OCI-LY1 (cell line): ENCODE data around the gene CACNA2D3.

Experiments used
- H2AFZ ChIP-seq: fragments of 200-600 bp; sonication (generic), shearing (Covaris generic); 2 replicates; pipeline ENCODE4 v1.6.0; 2014; ENCODE audit warnings: antibody characterized with exemption, mild to moderate bottlenecking, low read length
- H3F3A ChIP-seq: fragments of 200-600 bp; sonication (generic), shearing (Covaris generic); 2 replicates; pipeline ENCODE4 v1.6.0; 2014; ENCODE audit warnings: mild to moderate bottlenecking, antibody characterized with exemption, low read length, moderate library complexity; ENCODE audit not compliant: insufficient read depth
- H3K27ac ChIP-seq: fragments of 200-600 bp; sonication (generic); 2 replicates; pipeline ENCODE4 v1.5.1; 2014; ENCODE audit warnings: low read length, mixed run types, mild to moderate bottlenecking, low read depth; ENCODE audit not compliant: poor library complexity, severe bottlenecking
- H3K27me3 ChIP-seq: fragments of 200-600 bp; sonication (generic); 2 replicates; pipeline ENCODE4 v1.6.0; 2014; ENCODE audit warnings: antibody characterized with exemption, mild to moderate bottlenecking, low read length, moderate library complexity; ENCODE audit not compliant: insufficient read depth
- H3K36me3 ChIP-seq: fragments of 200-600 bp; sonication (generic); 2 replicates; pipeline ENCODE4 v1.6.1; 2014; ENCODE audit warnings: mild to moderate bottlenecking, antibody characterized with exemption, low read length, moderate library complexity, mixed read lengths; ENCODE audit not compliant: insufficient read depth
- H3K4me1 ChIP-seq: fragments of 200-600 bp; sonication (generic); 2 replicates; pipeline ENCODE4 v1.5.1; 2014; ENCODE audit warnings: mild to moderate bottlenecking, low read length, moderate library complexity; ENCODE audit not compliant: insufficient read depth, severe bottlenecking
- H3K4me2 ChIP-seq: fragments of 200-600 bp; sonication (generic), shearing (Covaris generic); 2 replicates; pipeline ENCODE4 v1.6.1; 2014; ENCODE audit warnings: low read length
- H3K4me3 ChIP-seq: fragments of 200-600 bp; sonication (generic); 2 replicates; pipeline ENCODE4 v1.5.1; 2014; ENCODE audit warnings: low read length, low read depth, mild to moderate bottlenecking, mixed read lengths; ENCODE audit not compliant: poor library complexity, severe bottlenecking
- H3K79me2 ChIP-seq: fragments of 200-600 bp; shearing (Covaris generic); 2 replicates; pipeline ENCODE4 v1.6.1; 2016; ENCODE audit warnings: mixed run types, low read length, mixed read lengths; ENCODE audit not compliant: insufficient read depth
- H3K9ac ChIP-seq: fragments of 200-600 bp; sonication (generic), shearing (Covaris generic); 2 replicates; pipeline ENCODE4 v1.6.1; 2014; ENCODE audit warnings: mild to moderate bottlenecking, low read length, mixed read lengths
- H3K9me2 ChIP-seq: fragments of 200-600 bp; sonication (generic), shearing (Covaris generic); 2 replicates; pipeline ENCODE4 v1.6.1; 2014; ENCODE audit warnings: low read depth, mild to moderate bottlenecking, low read length, mixed read lengths
- H3K9me3 ChIP-seq: fragments of 200-600 bp; shearing (Covaris generic); 2 replicates; pipeline ENCODE4 v1.6.1; 2014; ENCODE audit warnings: low read length, mixed read lengths
- H4K20me1 ChIP-seq: fragments of 200-600 bp; sonication (generic), shearing (Covaris generic); 2 replicates; pipeline ENCODE4 v1.6.0; 2016; ENCODE audit warnings: mild to moderate bottlenecking, low read length; ENCODE audit not compliant: insufficient read depth
- CTCF ChIP-seq: fragments of 200-600 bp; sonication (generic), shearing (Covaris generic); IDR thresholded peaks from 2 replicates; pipeline ENCODE4 v1.5.1; 2017; ENCODE audit warnings: mild to moderate bottlenecking, antibody characterized with exemption, low read length, moderate library complexity, mixed read lengths
- EZH2 ChIP-seq: fragments of 200-600 bp; sonication (generic), shearing (Covaris generic); IDR thresholded peaks from 2 replicates; pipeline ENCODE4 v1.8.0; 2017; ENCODE audit warnings: borderline replicate concordance, mixed run types, mild to moderate bottlenecking, antibody characterized with exemption, low read length, moderate library complexity, mixed read lengths

The CACNA2D3 gene

DNA sequence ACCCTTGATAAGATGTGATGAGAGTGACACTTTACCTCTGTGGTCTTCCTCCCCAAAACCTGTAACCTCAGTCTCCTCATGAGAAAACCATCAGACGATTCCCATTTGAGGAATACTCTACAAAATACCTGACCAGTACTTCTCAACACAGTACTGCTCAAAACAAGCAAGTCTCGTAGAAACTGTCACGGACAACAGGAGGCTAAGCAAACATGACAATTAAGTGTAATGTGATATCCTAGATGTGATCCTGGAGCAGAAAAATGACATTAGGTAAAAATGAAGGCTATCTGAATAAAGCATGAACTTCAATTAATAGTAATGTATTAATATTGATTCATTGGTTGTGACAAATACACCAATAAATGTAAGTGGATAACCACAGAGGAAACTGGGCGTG, 113.6 kb downstream of the CACNA2D3 start:
- no peaks in the 10 kb centered on the region for H3K27me3 ChIP-seq
- no peaks in the 10 kb centered on the region for H3K79me2 ChIP-seq
- no peaks in the 10 kb centered on the region for H3K4me1 ChIP-seq
- H4K20me1 ChIP-seq, result no peaks in the 10 kb centered on the region
- H3K9me3 ChIP-seq, result no peaks in the 10 kb centered on the region
- no peak overlapping the region for H3K27ac ChIP-seq
- no peak overlapping the region for H3K4me3 ChIP-seq
- no peaks in the 10 kb centered on the region for H3K36me3 ChIP-seq
- H2AFZ ChIP-seq, result no peak overlapping the region
- TF ChIP-seq CTCF (no peak), EZH2 (no peak)
- H3F3A ChIP-seq, result no peaks in the 10 kb centered on the region
- H3K9ac ChIP-seq, result no peak overlapping the region
- H3K9me2 ChIP-seq, result no peaks in the 10 kb centered on the region
- no peak overlapping the region for H3K4me2 ChIP-seq

GRCh38 chr3:54237109-54237508, 114.8 kb downstream of the CACNA2D3 start:
- H2AFZ ChIP-seq, result no peak overlapping the region
- no peaks in the 10 kb centered on the region for H3F3A ChIP-seq
- H3K4me3 ChIP-seq, result no peak overlapping the region
- H3K9me2 ChIP-seq, result no peaks in the 10 kb centered on the region
- H3K27ac ChIP-seq, result no peak overlapping the region
- no peaks in the 10 kb centered on the region for H3K9me3 ChIP-seq
- no peaks in the 10 kb centered on the region for H3K79me2 ChIP-seq
- H3K4me1 ChIP-seq, result no peaks in the 10 kb centered on the region
- no peak overlapping the region for H3K9ac ChIP-seq
- no peaks in the 10 kb centered on the region for H4K20me1 ChIP-seq
- no peak overlapping the region for H3K4me2 ChIP-seq
- TF ChIP-seq EZH2 (no peak), CTCF (no peak)
- H3K36me3 ChIP-seq, result no peaks in the 10 kb centered on the region
- no peaks in the 10 kb centered on the region for H3K27me3 ChIP-seq

DNA sequence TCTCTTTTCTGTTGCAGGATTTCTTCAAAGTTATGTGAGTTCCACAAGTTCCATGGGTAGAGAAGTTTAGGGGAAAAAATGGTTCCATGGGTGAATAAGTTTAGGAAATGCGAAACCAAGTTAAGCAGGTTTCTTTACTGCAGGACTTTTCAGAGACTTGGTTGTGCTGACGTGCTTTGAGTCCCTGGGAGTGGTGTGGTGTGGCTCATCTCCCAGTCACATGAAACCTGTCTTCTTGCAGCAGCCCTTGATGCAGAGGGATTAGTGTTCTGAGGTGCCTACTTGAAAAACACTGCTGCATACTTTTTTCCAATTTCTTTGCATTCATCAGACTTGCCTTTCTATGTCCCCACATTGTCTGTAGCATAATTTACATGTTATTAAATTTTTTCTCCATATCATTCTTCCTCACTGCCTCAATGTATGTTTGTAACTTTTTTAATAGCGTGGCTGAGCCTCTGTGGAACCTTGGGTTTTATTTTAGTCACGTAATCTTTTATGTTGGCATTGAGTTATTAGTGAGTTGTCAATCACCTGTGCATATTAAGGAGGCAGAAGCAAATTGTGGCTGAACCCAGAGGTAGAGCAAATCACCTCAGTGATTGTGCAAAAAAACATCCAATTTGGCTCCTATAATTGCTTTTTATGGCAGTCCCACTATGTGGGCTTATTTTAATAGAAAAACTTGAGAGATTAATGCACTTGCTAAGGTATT, 115.6 kb downstream of the CACNA2D3 start:
- TF ChIP-seq EZH2, result no peak
- H3K27ac ChIP-seq, result no peak overlapping the region
- H3K79me2 ChIP-seq, result no peaks in the 10 kb centered on the region
- H2AFZ ChIP-seq, result no peak overlapping the region
- no peak overlapping the region for H3K9ac ChIP-seq
- no peaks in the 10 kb centered on the region for H3K4me1 ChIP-seq
- H4K20me1 ChIP-seq, result no peaks in the 10 kb centered on the region
- no peaks in the 10 kb centered on the region for H3K9me3 ChIP-seq
- no peak overlapping the region for H3K4me2 ChIP-seq
- no peak overlapping the region for H3K4me3 ChIP-seq
- H3K9me2 ChIP-seq, result no peaks in the 10 kb centered on the region
- H3F3A ChIP-seq, result no peaks in the 10 kb centered on the region
- no peaks in the 10 kb centered on the region for H3K27me3 ChIP-seq
- no peaks in the 10 kb centered on the region for H3K36me3 ChIP-seq

DNA sequence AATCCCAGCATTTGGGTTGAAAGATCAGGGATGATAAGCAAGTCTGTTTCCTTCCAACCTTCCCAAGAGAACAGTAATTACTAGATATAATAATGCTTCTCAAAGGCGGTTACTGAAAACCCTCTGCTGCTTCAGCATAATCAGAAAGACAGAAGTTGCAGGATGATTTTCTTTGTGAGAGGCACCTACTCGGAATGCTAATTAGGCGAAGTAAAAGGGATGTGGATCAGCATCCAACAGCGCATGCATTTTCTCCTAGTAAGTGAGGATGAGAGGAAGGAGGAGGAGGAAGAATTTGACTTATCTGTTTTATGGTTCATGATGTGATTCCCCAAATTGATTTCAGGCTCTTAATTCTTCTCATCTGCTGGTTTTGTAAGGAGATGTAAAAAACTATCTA, 118.0 kb downstream of the CACNA2D3 start:
- no peaks in the 10 kb centered on the region for H3F3A ChIP-seq
- H3K4me1 ChIP-seq, result no peaks in the 10 kb centered on the region
- H3K4me2 ChIP-seq, result no peak overlapping the region
- H3K4me3 ChIP-seq, result no peak overlapping the region
- no peaks in the 10 kb centered on the region for H3K9me2 ChIP-seq
- no peak overlapping the region for H3K27ac ChIP-seq
- H3K27me3 ChIP-seq, result no peaks in the 10 kb centered on the region
- no peaks in the 10 kb centered on the region for H3K9me3 ChIP-seq
- no peaks in the 10 kb centered on the region for H3K79me2 ChIP-seq
- H4K20me1 ChIP-seq, result no peaks in the 10 kb centered on the region
- TF ChIP-seq EZH2 (no peak), CTCF (no peak)
- H3K36me3 ChIP-seq, result no peaks in the 10 kb centered on the region
- no peak overlapping the region for H3K9ac ChIP-seq
- H2AFZ ChIP-seq, result no peak overlapping the region
